Activated CD4-positive, alpha-beta T cell treated with anti-CD3 and anti-CD28 coated beads, Interleukin-2, amount 10 ng/mL, durations not matched to agents 24 days and 14 days (primary cell): ENCODE results near the gene SLC9A9. TPM values are rescaled to one million over a fixed set of nuclear protein-coding genes. Genes with fewer than 3 reads are reported as not detected.

Experiments used
- DNase-seq: peaks from one replicate; pipeline ENCODE4 v3.0.0; 2022
- H3K27ac Mint-ChIP-seq: one replicate; pipeline ENCODE4 v1.8.0; 2022; ENCODE audit warnings: mild to moderate bottlenecking, mixed read lengths
- H3K27me3 Mint-ChIP-seq: one replicate; pipeline ENCODE4 v1.8.0; 2022; ENCODE audit warnings: mixed read lengths
- H3K36me3 Mint-ChIP-seq: one replicate; pipeline ENCODE4 v1.8.0; 2022; ENCODE audit warnings: low read depth, mild to moderate bottlenecking, mixed read lengths
- H3K4me1 Mint-ChIP-seq: one replicate; pipeline ENCODE4 v1.8.0; 2021; ENCODE audit warnings: mixed read lengths
- H3K4me3 Mint-ChIP-seq: one replicate; pipeline ENCODE4 v1.8.0; 2022; ENCODE audit warnings: mild to moderate bottlenecking, moderate library complexity, mixed read lengths
- H3K9me3 Mint-ChIP-seq: one replicate; pipeline ENCODE4 v1.8.0; 2021; ENCODE audit warnings: mixed read lengths
- intact Hi-C: fragments of 100-400 bp; cut with micrococcal nuclease; formaldehyde crosslinking; loops from one replicate; pipeline ENCODE4 v1.15.1; 2023
- total RNA-seq: library from RNA; stranded (reverse); gene quantifications from 2 replicates; pipeline ENCODE4 v1.2.3, GENCODE V29; 2022

The SLC9A9 gene
- total RNA-seq, 1 donor from 2014 or later = 1.3 TPM

DNA sequence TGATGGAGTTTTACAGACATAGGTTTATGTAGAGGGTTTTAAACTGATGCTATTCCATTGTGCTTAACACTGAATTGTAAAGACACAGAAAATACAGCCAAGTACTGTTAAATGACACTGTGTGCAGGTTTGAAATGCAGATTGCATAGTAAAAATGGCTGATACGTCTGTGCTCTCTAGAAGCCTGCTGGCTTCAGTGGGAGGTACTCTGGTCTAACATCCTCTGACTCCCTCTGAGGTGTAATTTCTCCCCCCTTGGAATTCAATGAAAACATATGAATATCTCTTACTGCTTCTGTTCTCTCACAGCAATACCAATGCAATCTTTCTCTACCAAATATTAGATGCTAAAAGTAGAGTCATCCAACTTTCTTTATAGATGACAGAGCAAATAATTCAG, 176.6 kb downstream of the SLC9A9 start:
- H3K4me3 Mint-ChIP-seq = no peak overlapping the region
- DNase-seq = no peak
- peaks cover 6% of the 10 kb centered on the region for H3K4me1 Mint-ChIP-seq
- H3K27ac Mint-ChIP-seq = no peak overlapping the region
- H3K9me3 Mint-ChIP-seq = no peaks in the 10 kb centered on the region
- no peaks in the 10 kb centered on the region for H3K36me3 Mint-ChIP-seq
- intact Hi-C loops = loop anchor here (5.0 kb wide), 2 partner anchors 84 to 134 kb away; no protein-coding TSS in a partner anchor
- no peaks in the 10 kb centered on the region for H3K27me3 Mint-ChIP-seq

DNA sequence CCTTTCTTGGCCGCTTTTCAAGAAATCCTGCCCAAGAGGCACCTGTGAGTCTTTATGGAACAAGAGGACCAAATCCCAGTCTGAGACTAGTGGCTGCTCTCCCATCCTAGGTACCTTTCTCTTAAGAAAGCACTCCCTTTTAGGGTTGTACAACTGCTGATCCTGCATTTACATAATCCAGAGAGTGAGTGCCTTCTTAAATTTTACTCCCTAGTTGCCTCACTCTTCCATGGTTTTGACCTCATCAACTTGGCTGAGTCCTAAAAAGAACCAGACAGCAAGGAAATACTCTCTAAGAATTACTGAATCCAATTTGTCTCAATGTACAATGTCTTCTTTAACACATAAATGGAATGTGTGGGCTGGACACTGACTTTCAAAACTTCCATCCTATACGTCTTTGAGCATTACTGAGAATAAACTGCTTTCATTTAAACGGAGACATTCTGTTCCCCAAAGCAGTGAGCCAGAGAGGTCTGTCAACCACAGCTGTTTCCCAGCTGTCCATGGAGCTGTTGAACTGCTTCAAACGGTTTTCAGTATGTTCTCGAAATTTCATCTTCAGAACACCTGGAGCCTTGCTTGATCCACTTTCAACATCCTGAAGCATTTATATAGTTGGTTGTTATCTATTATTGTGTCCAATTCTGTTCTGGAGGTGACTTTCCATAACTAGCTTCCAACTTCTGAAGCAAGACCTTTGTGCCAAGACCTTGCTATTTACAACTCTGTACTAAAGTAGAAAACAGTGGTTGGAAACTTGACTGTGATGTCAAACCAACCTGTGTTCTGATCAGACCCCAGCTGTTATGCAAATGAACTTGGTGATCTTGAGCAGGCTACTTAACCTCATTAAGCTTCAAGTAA, 179.1 kb downstream of the SLC9A9 start:
- Mint-ChIP-seq H3K4me3 (no peak overlapping the region), H3K4me1 (peaks cover 5% of the 10 kb centered on the region), H3K27ac (peak overlapping the region; percentile 17), H3K9me3 (peaks cover 10% of the 10 kb centered on the region), H3K36me3 (no peaks in the 10 kb centered on the region), H3K27me3 (no peaks in the 10 kb centered on the region)
- intact Hi-C loops = no loop called here
- DNase-seq = no peak

DNA sequence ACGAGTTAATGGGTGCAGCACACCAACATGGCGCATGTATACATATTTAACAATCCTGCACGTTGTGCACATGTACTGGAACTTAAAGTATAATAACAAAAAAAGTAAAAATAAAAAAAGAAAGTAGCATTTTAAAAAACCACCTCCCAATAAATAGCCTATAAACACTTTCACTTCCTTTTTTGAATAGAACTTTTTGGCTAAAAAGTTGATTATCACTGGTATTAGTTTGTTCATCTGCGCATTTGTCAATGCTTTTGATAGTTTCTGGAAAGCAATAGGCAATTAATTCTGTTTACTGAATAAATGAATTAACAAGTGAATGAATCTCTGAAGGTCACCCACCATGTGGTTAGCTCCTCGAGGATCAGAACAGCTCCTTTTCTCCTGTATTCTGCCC, 179.9 kb downstream of the SLC9A9 start:
- Mint-ChIP-seq H3K27ac (no peak overlapping the region), H3K9me3 (peaks cover 10% of the 10 kb centered on the region), H3K4me3 (no peak overlapping the region), H3K27me3 (no peaks in the 10 kb centered on the region), H3K4me1 (peaks cover 3% of the 10 kb centered on the region), H3K36me3 (no peaks in the 10 kb centered on the region)
- intact Hi-C loops = no loop called here
- no peak for DNase-seq

DNA sequence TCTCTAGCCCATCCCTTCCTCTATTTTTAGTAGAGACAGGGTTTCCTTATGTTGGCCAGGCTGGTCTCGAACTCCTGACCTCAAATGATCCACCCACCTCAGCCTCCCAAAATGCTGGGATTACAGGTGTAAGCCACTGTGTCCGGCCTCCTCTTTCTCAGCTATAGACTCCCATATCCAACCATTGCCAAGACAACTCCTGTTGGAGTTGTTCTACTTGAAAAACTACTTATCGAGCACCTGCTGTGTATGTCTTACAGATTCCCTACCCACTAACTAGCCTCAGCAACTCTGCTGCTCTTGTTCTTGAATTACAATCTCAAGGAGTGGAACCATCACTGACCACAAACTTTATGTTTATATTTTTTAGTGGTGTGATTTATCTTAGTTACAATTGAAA, 186.6 kb downstream of the SLC9A9 start:
- Mint-ChIP-seq H3K36me3 (no peaks in the 10 kb centered on the region), H3K4me1 (no peaks in the 10 kb centered on the region), H3K9me3 (peaks cover 10% of the 10 kb centered on the region), H3K4me3 (no peak overlapping the region), H3K27me3 (no peaks in the 10 kb centered on the region), H3K27ac (no peak overlapping the region)
- DNase-seq = no peak
- intact Hi-C loops = no loop called here

DNA sequence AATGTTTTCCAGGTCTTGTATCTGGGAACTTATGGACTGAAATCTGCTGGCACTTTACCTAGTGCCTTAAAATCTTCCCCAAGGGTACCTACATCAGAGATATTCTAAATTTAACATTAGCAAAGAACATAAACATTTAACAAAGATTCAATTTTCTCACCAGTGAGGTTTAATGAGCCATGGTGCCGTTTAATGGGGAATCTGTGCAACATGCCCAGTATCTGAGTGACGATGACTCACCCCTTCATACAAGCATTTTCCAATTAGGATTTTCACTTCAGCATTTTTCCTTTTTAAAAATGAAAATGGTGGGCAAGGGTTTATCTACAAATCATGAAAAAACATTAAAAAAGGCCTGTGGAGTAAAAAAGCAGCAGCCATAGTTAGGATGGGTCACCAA, 189.4 kb downstream of the SLC9A9 start:
- Mint-ChIP-seq H3K36me3 (no peaks in the 10 kb centered on the region), H3K4me1 (no peaks in the 10 kb centered on the region), H3K27ac (no peak overlapping the region), H3K27me3 (no peaks in the 10 kb centered on the region), H3K9me3 (no peaks in the 10 kb centered on the region), H3K4me3 (no peak overlapping the region)
- intact Hi-C loops = no loop called here
- no peak for DNase-seq

DNA sequence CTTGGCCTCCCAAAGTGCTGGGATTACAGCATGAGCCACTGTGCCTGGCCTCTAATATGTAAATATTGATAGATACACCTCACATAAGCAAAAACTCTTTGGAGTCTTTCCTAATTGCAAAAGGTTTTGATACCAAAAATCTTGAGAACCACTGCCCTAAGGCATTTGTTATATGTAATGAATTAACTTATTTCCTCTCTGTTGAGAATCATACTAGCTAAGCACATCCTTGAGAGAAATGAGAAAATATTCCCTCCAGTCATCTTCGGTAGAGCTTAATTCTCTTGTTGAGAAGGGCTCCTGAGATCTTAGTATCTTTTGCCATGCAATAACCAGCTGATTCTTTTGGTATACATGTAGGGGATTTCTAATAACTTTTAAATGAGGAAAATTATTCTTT, 190.2 kb downstream of the SLC9A9 start:
- DNase-seq = no peak
- no peak overlapping the region for H3K27ac Mint-ChIP-seq
- no peaks in the 10 kb centered on the region for H3K36me3 Mint-ChIP-seq
- intact Hi-C loops = no loop called here
- H3K27me3 Mint-ChIP-seq = no peaks in the 10 kb centered on the region
- H3K9me3 Mint-ChIP-seq = no peaks in the 10 kb centered on the region
- H3K4me1 Mint-ChIP-seq = no peaks in the 10 kb centered on the region
- H3K4me3 Mint-ChIP-seq = no peak overlapping the region

DNA sequence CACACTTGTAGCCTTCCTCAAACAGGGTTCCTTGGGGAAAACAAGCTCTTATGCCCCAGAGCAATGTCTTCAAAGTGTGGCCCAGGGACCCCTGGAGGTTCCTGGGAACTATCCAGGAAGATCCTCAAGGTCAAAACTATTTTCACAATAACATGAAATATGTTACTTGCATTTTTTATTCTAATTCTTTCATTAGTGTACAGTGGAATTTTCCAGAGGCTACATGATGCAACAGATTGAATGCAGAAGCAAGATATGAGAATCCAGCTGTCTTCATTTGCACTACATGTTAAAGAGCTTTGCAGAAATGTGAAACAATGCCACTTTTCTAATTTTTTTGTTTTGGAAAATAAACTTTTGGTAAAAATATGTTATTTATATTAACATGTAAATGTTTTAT, 190.9 kb downstream of the SLC9A9 start:
- Mint-ChIP-seq H3K27ac (no peak overlapping the region), H3K27me3 (no peaks in the 10 kb centered on the region), H3K4me3 (no peak overlapping the region), H3K36me3 (no peaks in the 10 kb centered on the region), H3K9me3 (no peaks in the 10 kb centered on the region), H3K4me1 (no peaks in the 10 kb centered on the region)
- intact Hi-C loops = no loop called here
- no peak for DNase-seq

DNA sequence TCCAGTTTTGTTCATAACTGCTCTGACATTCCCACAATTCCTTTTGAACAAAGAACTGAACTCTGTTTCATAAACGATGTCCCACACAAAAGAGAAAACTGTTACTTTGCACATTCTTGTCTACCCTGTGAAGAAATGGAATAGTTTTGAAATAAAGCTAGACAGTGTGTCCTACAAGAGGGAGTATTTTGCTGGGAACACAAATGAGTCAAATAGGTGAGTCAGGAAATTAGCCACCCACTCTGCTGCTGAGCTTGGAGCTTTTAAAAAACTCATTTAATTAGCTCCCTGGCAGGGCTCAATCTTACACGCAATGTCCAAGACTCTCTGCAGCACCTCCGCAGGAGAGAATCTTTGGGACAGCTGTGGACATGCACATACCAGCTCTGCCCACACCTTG, 193.4 kb downstream of the SLC9A9 start:
- Mint-ChIP-seq H3K9me3 (no peaks in the 10 kb centered on the region), H3K4me1 (no peaks in the 10 kb centered on the region), H3K27me3 (no peaks in the 10 kb centered on the region), H3K27ac (no peak overlapping the region), H3K4me3 (no peak overlapping the region), H3K36me3 (no peaks in the 10 kb centered on the region)
- DNase-seq = no peak
- intact Hi-C loops = no loop called here

DNA sequence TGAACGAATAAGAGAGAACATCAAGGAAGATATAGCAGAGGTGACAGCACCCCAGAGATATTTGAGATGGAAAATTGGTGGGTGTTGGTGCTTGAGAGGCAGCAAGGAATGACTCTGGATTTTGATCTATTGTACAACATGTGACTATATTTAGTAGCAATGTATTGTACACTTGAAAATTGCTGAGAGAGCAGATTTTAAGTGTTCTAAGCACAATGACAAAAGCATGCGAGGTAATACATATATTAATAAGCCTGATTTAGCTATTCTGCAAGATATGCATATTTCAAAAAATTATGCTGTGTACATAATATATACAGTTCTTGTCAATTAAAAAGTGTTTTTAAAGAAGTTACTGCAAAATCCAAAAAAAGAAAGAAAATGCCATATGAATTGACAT, 194.3 kb downstream of the SLC9A9 start:
- Mint-ChIP-seq H3K36me3 (no peaks in the 10 kb centered on the region), H3K4me3 (no peak overlapping the region), H3K4me1 (no peaks in the 10 kb centered on the region), H3K27me3 (no peaks in the 10 kb centered on the region), H3K9me3 (no peaks in the 10 kb centered on the region), H3K27ac (no peak overlapping the region)
- intact Hi-C loops = no loop called here
- DNase-seq = no peak

DNA sequence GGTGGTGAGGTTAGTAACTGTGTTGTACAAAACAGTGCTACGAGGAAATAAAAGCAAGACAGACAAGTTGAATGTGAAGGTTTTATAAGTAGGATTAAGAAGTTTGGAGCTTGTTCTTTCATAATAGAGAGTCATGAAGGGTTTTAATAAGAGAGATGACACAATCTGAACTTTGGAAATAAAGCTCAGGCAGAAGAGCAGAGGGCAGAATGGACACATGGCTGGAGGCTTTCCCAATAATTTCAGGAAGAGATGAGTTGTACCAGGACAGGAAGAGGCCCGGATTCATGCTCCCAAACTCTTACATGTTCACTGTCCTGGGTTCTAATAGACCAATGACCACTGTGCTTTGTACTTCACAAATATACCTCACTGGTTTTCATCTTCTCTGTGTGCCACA, 194.8 kb downstream of the SLC9A9 start:
- Mint-ChIP-seq H3K27me3 (no peaks in the 10 kb centered on the region), H3K4me3 (no peak overlapping the region), H3K9me3 (no peaks in the 10 kb centered on the region), H3K27ac (no peak overlapping the region), H3K36me3 (no peaks in the 10 kb centered on the region), H3K4me1 (no peaks in the 10 kb centered on the region)
- no peak for DNase-seq
- intact Hi-C loops = no loop called here

DNA sequence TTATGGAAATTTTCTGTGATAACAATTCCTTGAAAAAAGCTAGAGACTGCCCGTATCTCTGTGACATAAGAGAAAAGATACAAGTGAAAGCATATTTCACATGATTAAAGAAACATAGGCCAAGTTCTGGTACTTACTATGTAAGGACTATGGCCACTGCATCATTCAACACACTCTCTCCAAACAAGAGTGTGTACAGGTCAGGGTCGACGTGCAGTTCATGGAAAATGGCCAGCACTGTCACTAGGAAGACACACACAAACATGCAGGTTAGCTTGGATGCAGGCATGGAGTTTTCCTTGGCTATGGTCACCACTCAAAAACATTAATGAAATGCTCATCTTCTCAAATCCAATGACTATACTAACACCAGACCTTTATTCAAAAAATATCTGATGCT, 196.2 kb downstream of the SLC9A9 start:
- DNase-seq = no peak
- H3K27me3 Mint-ChIP-seq = no peaks in the 10 kb centered on the region
- intact Hi-C loops = no loop called here
- no peaks in the 10 kb centered on the region for H3K4me1 Mint-ChIP-seq
- H3K9me3 Mint-ChIP-seq = no peaks in the 10 kb centered on the region
- no peaks in the 10 kb centered on the region for H3K36me3 Mint-ChIP-seq
- H3K27ac Mint-ChIP-seq = no peak overlapping the region
- H3K4me3 Mint-ChIP-seq = no peak overlapping the region

DNA sequence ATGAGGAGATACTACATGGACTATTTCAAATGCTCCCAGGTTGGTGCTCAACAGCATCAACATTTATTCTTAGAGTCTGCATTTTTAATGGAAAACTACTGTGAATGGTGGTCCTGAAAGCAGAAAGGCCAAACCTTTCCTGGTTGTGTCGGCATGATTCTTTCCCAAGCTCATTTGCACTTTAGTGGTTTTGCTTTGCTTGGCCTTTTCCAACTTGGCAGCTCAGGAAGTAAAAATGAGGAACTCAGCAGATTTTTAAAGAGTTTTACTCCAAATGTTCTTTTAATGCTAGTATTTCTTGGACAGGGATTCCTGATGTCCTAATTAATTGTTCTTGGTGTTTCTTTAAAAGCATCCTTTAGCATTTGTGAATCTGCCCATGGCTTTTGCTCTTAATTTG, 197.4 kb downstream of the SLC9A9 start:
- Mint-ChIP-seq H3K27ac (no peak overlapping the region), H3K9me3 (no peaks in the 10 kb centered on the region), H3K4me3 (no peak overlapping the region), H3K36me3 (no peaks in the 10 kb centered on the region), H3K4me1 (no peaks in the 10 kb centered on the region), H3K27me3 (no peaks in the 10 kb centered on the region)
- no peak for DNase-seq
- intact Hi-C loops = no loop called here

DNA sequence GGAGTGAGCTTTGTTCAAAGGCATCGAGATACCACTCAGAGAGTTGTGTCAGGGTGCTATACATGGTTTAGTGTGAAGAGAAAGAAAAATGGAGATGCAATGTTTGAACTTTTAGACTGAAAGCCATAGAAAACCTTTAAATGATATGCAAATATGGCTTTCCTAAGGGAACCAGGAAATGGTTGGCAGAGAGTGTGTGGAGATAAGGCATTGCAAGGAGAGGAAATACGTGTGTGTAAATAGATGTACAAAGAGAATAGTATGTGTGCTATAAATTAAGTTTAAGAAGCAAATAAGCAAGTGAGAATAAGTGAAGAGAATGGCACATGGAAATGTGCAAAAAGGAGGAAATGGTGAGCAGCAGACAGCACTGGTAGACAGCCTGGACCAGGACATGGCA, 198.1 kb downstream of the SLC9A9 start:
- Mint-ChIP-seq H3K27me3 (no peaks in the 10 kb centered on the region), H3K36me3 (no peaks in the 10 kb centered on the region), H3K4me3 (no peak overlapping the region), H3K9me3 (no peaks in the 10 kb centered on the region), H3K4me1 (no peaks in the 10 kb centered on the region), H3K27ac (no peak overlapping the region)
- no peak for DNase-seq
- intact Hi-C loops = no loop called here

DNA sequence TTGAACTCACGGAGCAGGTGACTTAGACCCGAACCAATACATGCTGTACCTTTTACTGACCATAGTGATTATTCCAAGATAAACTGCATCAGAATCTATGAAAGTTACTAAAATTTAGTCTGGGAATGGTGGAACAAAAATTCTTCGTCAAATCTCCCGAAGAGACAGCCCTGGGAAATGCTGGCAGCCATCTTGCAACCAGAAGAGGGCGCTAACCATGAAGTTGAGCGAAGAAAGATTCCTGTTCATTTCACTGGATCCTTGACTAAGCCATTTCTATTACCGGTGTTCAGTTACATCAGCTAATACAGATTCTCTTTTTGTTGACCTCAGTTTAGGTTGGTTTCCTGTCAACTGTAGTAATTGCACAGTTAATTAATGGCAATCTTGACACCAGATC, 199.6 kb downstream of the SLC9A9 start:
- H3K27me3 Mint-ChIP-seq = no peaks in the 10 kb centered on the region
- no peaks in the 10 kb centered on the region for H3K9me3 Mint-ChIP-seq
- H3K4me3 Mint-ChIP-seq = no peak overlapping the region
- DNase-seq = no peak
- intact Hi-C loops = loop anchor here (10.0 kb wide), 2 partner anchors 214 to 524 kb away; no protein-coding TSS in a partner anchor
- H3K36me3 Mint-ChIP-seq = no peaks in the 10 kb centered on the region
- no peaks in the 10 kb centered on the region for H3K4me1 Mint-ChIP-seq
- H3K27ac Mint-ChIP-seq = no peak overlapping the region

DNA sequence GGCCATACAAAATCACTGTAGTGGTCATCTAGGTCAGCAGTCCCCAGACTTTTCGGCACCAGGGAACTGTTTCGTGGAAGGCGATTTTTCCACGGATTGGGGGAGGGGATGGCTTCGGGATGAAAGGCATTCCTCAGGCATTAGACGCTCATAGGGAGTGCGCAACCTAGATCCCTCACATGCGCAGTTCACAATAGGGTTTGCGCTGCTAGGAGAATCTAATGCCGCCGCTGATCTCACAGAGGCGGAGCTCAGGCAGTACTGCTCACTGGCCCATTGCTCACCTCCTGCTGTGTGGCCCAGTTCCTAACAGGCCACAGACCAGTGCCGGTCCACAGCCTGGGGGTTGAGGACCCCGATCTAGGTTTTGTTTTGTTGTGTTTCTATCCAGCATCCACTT, 200.1 kb downstream of the SLC9A9 start:
- Mint-ChIP-seq H3K9me3 (no peaks in the 10 kb centered on the region), H3K4me3 (no peak overlapping the region), H3K27ac (no peak overlapping the region), H3K4me1 (no peaks in the 10 kb centered on the region), H3K27me3 (no peaks in the 10 kb centered on the region), H3K36me3 (no peaks in the 10 kb centered on the region)
- DNase-seq = no peak
- intact Hi-C loops = loop anchor here (10.0 kb wide), 2 partner anchors 213 to 523 kb away; no protein-coding TSS in a partner anchor
